HL-60 (cell line): ENCODE results near the gene BBS9.

Experiments
- GABPA ChIP-seq: IDR thresholded peaks from 2 replicates; pipeline ENCODE4 v1.6.1; 2012; ENCODE audit warnings: low read depth
- POLR2AphosphoS5 ChIP-seq: IDR thresholded peaks from 2 replicates; pipeline ENCODE4 v1.6.1; 2012; ENCODE audit warnings: low read depth
- SPI1 ChIP-seq: IDR thresholded peaks from 2 replicates; pipeline ENCODE4 v1.6.1; 2012; ENCODE audit warnings: low read depth, mild to moderate bottlenecking, borderline replicate concordance
- TF ChIP-seq, protein P1 (sequence below): IDR thresholded peaks from one replicate; pipeline ENCODE4 v1.5.1; 2011; ENCODE audit warnings: low read length, control low read depth, inconsistent platforms; ENCODE audit not compliant: insufficient read depth
- TF ChIP-seq, protein P2 (sequence below): IDR thresholded peaks from 2 replicates; pipeline ENCODE4 v1.6.1; 2012; ENCODE audit warnings: low read depth; ENCODE audit not compliant: insufficient replicate concordance

DNA sequence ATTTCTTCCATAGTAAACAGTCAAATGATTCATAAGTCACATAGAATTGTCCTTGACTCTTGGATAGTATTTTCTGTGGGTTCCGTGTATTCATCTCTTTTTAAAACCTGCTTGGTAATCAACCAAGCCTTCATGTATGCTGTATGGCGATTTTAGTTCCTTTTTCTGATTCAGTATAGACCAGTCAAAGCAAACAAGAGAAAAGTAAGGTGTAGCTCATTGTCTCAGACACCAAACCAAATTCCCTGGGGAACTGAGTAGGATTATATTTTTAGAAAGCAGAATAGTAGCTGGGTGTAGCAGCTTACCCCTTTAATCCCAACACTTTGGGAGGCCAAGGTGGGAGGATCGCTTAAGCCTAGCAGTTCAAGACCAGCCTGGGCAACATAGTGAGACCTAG is 240.5 kb downstream of the BBS9 start:
- TF ChIP-seq, protein P1, sequence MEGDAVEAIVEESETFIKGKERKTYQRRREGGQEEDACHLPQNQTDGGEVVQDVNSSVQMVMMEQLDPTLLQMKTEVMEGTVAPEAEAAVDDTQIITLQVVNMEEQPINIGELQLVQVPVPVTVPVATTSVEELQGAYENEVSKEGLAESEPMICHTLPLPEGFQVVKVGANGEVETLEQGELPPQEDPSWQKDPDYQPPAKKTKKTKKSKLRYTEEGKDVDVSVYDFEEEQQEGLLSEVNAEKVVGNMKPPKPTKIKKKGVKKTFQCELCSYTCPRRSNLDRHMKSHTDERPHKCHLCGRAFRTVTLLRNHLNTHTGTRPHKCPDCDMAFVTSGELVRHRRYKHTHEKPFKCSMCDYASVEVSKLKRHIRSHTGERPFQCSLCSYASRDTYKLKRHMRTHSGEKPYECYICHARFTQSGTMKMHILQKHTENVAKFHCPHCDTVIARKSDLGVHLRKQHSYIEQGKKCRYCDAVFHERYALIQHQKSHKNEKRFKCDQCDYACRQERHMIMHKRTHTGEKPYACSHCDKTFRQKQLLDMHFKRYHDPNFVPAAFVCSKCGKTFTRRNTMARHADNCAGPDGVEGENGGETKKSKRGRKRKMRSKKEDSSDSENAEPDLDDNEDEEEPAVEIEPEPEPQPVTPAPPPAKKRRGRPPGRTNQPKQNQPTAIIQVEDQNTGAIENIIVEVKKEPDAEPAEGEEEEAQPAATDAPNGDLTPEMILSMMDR, result no peak
- TF ChIP-seq, protein P2, sequence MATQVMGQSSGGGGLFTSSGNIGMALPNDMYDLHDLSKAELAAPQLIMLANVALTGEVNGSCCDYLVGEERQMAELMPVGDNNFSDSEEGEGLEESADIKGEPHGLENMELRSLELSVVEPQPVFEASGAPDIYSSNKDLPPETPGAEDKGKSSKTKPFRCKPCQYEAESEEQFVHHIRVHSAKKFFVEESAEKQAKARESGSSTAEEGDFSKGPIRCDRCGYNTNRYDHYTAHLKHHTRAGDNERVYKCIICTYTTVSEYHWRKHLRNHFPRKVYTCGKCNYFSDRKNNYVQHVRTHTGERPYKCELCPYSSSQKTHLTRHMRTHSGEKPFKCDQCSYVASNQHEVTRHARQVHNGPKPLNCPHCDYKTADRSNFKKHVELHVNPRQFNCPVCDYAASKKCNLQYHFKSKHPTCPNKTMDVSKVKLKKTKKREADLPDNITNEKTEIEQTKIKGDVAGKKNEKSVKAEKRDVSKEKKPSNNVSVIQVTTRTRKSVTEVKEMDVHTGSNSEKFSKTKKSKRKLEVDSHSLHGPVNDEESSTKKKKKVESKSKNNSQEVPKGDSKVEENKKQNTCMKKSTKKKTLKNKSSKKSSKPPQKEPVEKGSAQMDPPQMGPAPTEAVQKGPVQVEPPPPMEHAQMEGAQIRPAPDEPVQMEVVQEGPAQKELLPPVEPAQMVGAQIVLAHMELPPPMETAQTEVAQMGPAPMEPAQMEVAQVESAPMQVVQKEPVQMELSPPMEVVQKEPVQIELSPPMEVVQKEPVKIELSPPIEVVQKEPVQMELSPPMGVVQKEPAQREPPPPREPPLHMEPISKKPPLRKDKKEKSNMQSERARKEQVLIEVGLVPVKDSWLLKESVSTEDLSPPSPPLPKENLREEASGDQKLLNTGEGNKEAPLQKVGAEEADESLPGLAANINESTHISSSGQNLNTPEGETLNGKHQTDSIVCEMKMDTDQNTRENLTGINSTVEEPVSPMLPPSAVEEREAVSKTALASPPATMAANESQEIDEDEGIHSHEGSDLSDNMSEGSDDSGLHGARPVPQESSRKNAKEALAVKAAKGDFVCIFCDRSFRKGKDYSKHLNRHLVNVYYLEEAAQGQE, result no peak
- TF ChIP-seq POLR2AphosphoS5 (no peak), SPI1 (no peak), GABPA (no peak)
